Lung (tissue), 12 donors: ENCODE data around the gene PLIN4. TPM values are rescaled to one million over a fixed set of nuclear protein-coding genes. Genes with fewer than 3 reads are reported as not detected.

Source experiments
- ATAC-seq: fragments of 200-7000 bp; cut with Tn5 transposase; one replicate; pipeline ENCODE4 v1.9.1; 2020; ENCODE audit warnings: moderate number of reproducible peaks; ENCODE audit not compliant: insufficient read depth, low FRiP score
- DNase-seq, 3 donors: peaks; one replicate each; pipeline ENCODE4 v3.0.0-alpha.2; 2013 to 2017
- H3K27ac ChIP-seq, 2 donors: one replicate each; pipeline ENCODE4 v1.5.1; 2013; ENCODE audit warnings: mild to moderate bottlenecking in 2 of 2, moderate library complexity in 2 of 2, control low read depth in 1 of 2, inconsistent platforms in 1 of 2, low read depth in 1 of 2, low read length in 1 of 2
- H3K27me3 ChIP-seq, 3 donors: one replicate each; pipeline ENCODE4 v1.5.1; 2013; ENCODE audit warnings: low read length in 2 of 3; ENCODE audit not compliant: control insufficient read depth in 3 of 3, insufficient read depth in 3 of 3
- H3K36me3 ChIP-seq, 4 donors: one replicate each; pipeline ENCODE4 v1.5.1; 2013; ENCODE audit warnings: low read length in 4 of 4, mild to moderate bottlenecking in 1 of 4, moderate library complexity in 1 of 4; ENCODE audit not compliant: control insufficient read depth in 4 of 4, insufficient read depth in 4 of 4
- H3K4me1 ChIP-seq, 5 donors: one replicate each; pipeline ENCODE4 v1.5.1; 2013; ENCODE audit warnings: low read length in 5 of 5, mild to moderate bottlenecking in 2 of 5, moderate library complexity in 1 of 5; ENCODE audit not compliant: control insufficient read depth in 5 of 5, insufficient read depth in 5 of 5
- H3K4me3 ChIP-seq: one replicate; pipeline ENCODE4 v1.5.1; 2013; ENCODE audit warnings: mild to moderate bottlenecking, control low read depth, moderate library complexity
- H3K9ac ChIP-seq, 2 donors: one replicate each; pipeline ENCODE4 v1.5.1; 2013; ENCODE audit warnings: low read length in 2 of 2, control low read depth in 1 of 2; ENCODE audit not compliant: insufficient read depth in 1 of 2
- H3K9me3 ChIP-seq, 4 donors: one replicate each; pipeline ENCODE4 v1.5.1; 2013; ENCODE audit warnings: low read length in 3 of 4, mild to moderate bottlenecking in 1 of 4, moderate library complexity in 1 of 4; ENCODE audit not compliant: control insufficient read depth in 4 of 4, insufficient read depth in 3 of 4
- WGBS, 2 donors: extraction: QIAGEN DNeasy Blood & Tissue Kit; methylation state at CpG; one replicate each; pipeline ENCODE4 v1.1.7; 2013; 5-methylcytosine and 5-hydroxymethylcytosine counted together
- polyA plus RNA-seq, 2 donors: library from polyadenylated mRNA; stranded (reverse); fragments of 200-250 nt; gene quantifications; one replicate each; pipeline ENCODE4 v1.2.1, GENCODE V29; 2013
- total RNA-seq, 2 donors: library from RNA; depleted of rRNA in 1 of 2; stranded (reverse); fragments of >200 nt in 1 of 2; gene quantifications; one replicate each; pipeline ENCODE4 v1.2.1, GENCODE V29; 2014 to 2021
- TF ChIP-seq, protein P1 (sequence below): IDR thresholded peaks from 2 replicates; pipeline ENCODE4 v1.5.1; 2012; ENCODE audit warnings: mild to moderate bottlenecking; ENCODE audit errors: control extremely low read depth, extremely low read depth
- donor health status: control.
- donor health status: control.
- donor health status: Bipolar disorder and iron deficiency.
- donor health status: healthy.
- donor health status: DM: yes; HTN: yes; CAD: no.

The PLIN4 gene
- total and polyA plus RNA-seq, 4 donors: 0.85 to 5.0 (median 3.8) TPM

DNA sequence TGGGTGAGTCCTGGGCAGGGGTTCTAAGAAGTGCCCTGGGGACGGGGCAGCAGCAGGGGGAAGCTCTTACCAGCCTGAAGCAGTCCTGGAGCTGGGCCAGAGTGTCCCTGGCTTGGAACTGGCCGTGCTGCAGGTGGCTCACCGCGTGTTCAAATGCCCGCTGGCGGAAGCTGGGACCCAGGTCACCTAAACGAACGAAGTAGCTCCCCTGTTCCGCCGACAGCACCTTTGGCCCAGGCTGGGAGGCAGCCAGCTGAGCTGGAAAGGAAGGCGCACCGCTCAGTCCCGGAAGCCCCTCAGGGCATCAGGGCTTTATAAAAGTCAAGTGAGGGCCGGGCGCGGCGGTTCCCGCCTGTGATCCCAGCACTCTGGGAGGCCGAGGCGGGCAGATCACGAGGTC lies 9.6 kb downstream of the PLIN4 start:
- Histone ChIP-seq H3K4me1 (no peaks in the 10 kb centered on the region), H3K9me3 (no peaks in the 10 kb centered on the region), H3K36me3 (peaks cover 0 to 15% (median 3%) of the 10 kb centered on the region in 4 donors), H3K4me3 (no peak overlapping the region), H3K9ac (no peak overlapping the region), H3K27ac (no peak overlapping the region), H3K27me3 (no peaks in the 10 kb centered on the region)
- ATAC-seq: no peak
- TF ChIP-seq, protein P1, sequence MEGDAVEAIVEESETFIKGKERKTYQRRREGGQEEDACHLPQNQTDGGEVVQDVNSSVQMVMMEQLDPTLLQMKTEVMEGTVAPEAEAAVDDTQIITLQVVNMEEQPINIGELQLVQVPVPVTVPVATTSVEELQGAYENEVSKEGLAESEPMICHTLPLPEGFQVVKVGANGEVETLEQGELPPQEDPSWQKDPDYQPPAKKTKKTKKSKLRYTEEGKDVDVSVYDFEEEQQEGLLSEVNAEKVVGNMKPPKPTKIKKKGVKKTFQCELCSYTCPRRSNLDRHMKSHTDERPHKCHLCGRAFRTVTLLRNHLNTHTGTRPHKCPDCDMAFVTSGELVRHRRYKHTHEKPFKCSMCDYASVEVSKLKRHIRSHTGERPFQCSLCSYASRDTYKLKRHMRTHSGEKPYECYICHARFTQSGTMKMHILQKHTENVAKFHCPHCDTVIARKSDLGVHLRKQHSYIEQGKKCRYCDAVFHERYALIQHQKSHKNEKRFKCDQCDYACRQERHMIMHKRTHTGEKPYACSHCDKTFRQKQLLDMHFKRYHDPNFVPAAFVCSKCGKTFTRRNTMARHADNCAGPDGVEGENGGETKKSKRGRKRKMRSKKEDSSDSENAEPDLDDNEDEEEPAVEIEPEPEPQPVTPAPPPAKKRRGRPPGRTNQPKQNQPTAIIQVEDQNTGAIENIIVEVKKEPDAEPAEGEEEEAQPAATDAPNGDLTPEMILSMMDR: no peak
- DNase-seq: no peak
- WGBS, 2 donors: 92 to 94% methylated on average over 20 to 21 of the region's 21 CpGs

DNA sequence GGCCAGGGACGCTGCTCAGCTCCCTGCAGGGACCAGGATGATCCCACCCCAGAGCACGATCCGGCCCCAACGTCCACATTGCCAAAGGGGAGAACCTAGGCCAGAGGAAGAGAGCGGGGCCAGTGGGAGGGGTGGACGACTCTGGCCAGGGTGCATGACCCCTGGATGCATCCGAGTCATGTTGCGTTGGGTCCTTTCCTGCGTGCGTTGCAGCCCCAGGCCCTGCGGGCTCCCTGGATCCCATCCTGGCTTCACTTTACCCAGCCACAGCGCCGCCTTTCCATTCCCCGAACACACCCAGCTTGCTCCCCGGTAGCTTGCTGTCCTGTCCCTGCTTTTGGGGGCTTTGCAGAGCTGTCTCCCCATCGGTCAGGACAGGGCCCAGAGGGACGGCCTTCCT lies 10.5 kb downstream of the PLIN4 start:
- H3K27ac ChIP-seq: no peak overlapping the region
- 84 to 85% methylated on average over 17 of the region's 17 CpGs for WGBS, 2 donors
- H3K9me3 ChIP-seq: no peaks in the 10 kb centered on the region
- ATAC-seq: no peak
- H3K9ac ChIP-seq: no peak overlapping the region
- TF ChIP-seq, protein P1: no peak
- no peak for DNase-seq
- peaks cover 0 to 24% (median 3%) of the 10 kb centered on the region in 4 donors for H3K36me3 ChIP-seq
- no peaks in the 10 kb centered on the region for H3K27me3 ChIP-seq
- no peak overlapping the region for H3K4me3 ChIP-seq
- H3K4me1 ChIP-seq: no peaks in the 10 kb centered on the region

DNA sequence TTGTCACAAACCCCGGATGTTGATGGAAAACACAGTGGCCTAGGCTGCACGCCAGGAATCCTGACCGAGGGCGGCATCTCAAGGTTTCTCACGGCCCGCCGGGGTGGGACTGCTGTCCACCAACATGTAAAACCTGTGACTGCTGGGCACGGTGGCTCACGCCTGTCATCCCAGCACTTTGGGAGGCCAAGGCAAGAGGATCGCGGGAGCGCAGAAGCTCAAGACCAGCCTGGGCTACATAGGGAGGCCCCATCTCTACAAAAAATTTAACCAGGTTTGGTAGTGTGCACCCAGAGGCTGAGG lies 11.2 kb downstream of the PLIN4 start:
- WGBS, 2 donors: 82 to 92% methylated on average over 12 of the region's 12 CpGs
- no peaks in the 10 kb centered on the region for H3K27me3 ChIP-seq
- H3K27ac ChIP-seq: no peak overlapping the region
- H3K4me1 ChIP-seq: no peaks in the 10 kb centered on the region
- ATAC-seq (no peak), DNase-seq (peak in 1 of 3 donors; percentile 16)
- no peak overlapping the region for H3K4me3 ChIP-seq
- TF ChIP-seq, protein P1: no peak
- peaks cover 0 to 31% (median 3%) of the 10 kb centered on the region in 4 donors for H3K36me3 ChIP-seq
- H3K9me3 ChIP-seq: no peaks in the 10 kb centered on the region
- H3K9ac ChIP-seq: no peak overlapping the region

DNA sequence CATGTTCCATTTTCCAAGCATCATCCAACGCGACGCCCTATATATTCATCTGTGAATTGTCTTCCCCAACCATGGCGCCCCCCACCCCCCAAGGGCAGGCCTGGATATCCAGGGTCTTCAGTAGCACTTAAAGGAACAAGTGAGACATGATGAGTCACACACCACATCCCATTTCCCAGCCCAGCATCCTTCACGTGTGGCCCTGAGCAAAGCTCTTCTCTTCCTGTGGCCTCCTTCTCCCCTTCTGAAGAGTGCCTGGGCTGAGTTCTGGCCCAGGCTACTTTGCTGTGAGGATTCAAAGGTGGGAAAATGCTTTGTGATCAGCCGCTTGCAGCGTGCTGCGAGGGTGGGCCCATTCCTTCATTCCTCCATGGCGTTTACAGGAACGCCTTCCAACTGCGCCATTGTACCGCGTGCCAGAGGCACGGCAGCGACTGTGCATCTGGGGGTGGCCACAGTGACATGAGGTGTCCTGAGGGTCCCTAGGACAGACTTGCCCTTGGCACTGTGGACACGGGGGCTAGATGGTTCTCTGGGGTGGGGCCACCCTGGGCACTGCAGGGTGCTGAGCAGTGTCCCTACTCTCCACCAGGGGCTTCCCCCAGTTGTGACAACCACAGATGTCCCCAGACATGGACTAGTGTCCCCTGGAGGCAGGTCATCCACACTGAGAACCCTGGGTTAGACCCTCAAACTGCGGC lies 11.7 kb downstream of the PLIN4 start:
- no peak overlapping the region for H3K27ac ChIP-seq
- TF ChIP-seq, protein P1: no peak
- 82 to 85% methylated on average over 17 of the region's 17 CpGs for WGBS, 2 donors
- no peak overlapping the region for H3K9ac ChIP-seq
- no peaks in the 10 kb centered on the region for H3K9me3 ChIP-seq
- ATAC-seq (no peak), DNase-seq (peak in 2 of 3 donors; percentile 9 to 11)
- H3K36me3 ChIP-seq: peaks cover 0 to 35% (median 3%) of the 10 kb centered on the region in 4 donors
- no peak overlapping the region for H3K4me3 ChIP-seq
- no peaks in the 10 kb centered on the region for H3K27me3 ChIP-seq
- H3K4me1 ChIP-seq: no peaks in the 10 kb centered on the region
